Measurements from ENCODE around the gene HS6ST1.

Gene HS6ST1

GRCh38 chr2:128325611-128326181 lies 7.0 kb upstream of the HS6ST1 start:
- no peak for DNase-seq (ENCODE audit: low spot score)
- TF ChIP-seq CTCF (IDR thresholded peaks at IDR 0.05; ENCODE audit: extremely low read depth, missing control alignments): no peak

- no peak for DNase-seq (ENCODE audit: low spot score)
- no peak for TF ChIP-seq CTCF (IDR thresholded peaks at IDR 0.05; ENCODE audit: extremely low read depth, missing control alignments)
Observed at GRCh38 chr2:128324897-128325410, 6.3 kb upstream of the HS6ST1 start.

DNA sequence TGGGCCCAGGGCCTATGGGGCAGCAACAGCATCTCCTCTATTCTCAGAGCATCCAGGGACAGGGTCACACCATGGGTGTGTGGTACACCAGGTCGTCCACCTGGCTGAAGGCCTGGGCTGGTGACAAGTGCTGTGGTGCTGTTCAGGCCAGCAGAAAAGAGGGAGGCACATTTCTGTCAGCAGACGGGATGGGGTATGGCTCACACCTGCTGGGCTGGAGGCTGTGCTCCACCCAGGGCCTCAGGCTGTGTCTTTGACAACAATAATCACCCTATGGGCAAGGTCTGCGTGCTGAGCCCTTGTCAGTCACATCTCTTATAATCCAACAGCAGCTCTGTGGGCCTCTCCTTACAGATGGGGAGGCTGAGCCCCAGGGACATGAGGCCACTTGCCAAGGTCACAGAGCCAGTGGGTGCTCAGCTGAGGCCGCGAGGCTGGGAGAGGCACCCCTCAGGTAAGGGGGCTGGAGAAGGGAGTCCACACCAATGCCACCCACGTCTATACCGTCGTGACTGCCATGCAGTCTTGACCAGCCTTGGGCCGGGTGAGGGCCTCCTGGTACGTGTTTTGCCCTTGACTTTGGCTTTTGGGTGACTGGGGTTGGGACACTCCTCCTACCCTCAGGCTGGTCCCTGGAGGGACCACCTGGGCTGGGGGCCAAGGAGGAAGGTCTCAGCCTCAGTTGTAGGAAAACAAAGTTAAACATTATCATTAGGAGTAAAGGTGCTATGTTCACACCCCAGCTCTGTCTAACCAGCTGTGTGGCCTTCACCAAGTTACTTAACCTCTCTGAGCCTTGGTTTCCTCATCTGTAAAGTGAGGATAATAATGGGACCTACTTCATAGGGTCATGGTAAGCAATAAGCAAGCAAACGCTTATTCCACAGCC lies 5.6 kb upstream of the HS6ST1 start:
- no peak for TF ChIP-seq CTCF (IDR thresholded peaks at IDR 0.05; ENCODE audit: extremely low read depth, missing control alignments)
- DNase-seq (ENCODE audit: low spot score): no peak

DNA sequence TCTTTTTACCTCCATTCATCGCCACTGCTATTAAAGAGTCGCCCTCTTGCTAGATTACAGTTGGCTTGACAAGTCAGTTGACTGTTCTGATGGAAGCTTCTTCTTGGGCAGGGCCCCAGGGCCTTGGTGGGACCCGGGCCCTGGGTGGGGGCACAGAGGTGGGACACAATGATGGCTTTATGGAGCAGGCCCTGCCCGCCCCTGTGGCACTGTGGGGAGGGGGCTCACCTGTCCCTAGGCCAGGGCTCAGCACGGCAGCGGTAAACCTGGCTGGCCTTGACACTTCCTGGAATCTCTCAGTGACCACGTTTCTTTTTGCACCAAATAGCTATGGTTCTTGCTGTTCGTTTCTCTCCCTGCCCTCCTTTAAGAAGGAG lies 4.9 kb upstream of the HS6ST1 start:
- no peak for TF ChIP-seq CTCF (IDR thresholded peaks at IDR 0.05; ENCODE audit: extremely low read depth, missing control alignments)
- DNase-seq (ENCODE audit: low spot score): no peak

DNA sequence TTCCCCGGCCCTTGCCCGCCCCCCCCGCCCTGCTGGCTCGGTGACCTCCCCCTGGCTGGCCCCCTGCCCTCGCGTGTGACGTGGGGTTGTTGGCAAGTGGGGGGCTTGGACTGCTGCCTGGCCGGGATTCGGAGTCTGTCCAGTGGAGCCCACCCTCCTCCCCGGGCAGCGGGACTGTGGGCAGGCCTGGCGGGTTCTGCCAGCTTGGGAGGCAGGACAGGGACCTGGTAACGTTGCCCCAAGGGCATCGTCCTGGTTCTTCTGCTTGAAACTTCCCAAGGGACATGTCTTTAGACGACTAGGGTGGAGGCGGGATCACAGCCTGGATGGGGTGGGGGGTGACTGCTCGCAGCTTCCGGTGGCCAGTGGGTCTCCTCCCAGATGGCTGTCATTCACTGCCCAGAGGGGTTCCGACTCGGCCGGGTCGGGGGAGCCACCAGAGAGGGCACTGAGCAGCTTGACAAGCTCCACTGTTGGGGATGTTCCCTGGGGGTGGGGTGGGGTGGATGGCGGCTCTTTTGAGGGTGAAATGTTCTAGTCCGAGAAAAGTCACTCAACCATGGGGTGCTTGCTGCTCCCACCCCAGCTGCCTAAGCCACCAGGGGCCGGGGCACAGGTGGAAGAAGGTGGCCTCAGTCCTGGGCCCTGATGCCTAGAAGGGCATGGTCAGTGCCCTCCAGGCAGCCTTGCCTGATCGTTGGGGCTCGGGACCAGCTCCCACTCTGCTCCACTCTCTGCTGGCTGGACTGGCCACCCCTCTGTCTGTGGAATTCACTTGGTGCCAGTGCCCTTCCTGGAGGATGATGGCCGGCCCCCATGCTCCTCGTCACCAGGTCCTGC lies 4.3 kb upstream of the HS6ST1 start:
- no peak for DNase-seq (ENCODE audit: low spot score)
- TF ChIP-seq CTCF (IDR thresholded peaks at IDR 0.05; ENCODE audit: extremely low read depth, missing control alignments): no peak

- peak; percentile 96 for DNase-seq (ENCODE audit: low spot score)
- TF ChIP-seq CTCF (IDR thresholded peaks at IDR 0.05; ENCODE audit: extremely low read depth, missing control alignments): peak; percentile 99
Observed at GRCh38 chr2:128321784-128322714, 3.4 kb upstream of the HS6ST1 start.
